BE2C (cell line): ENCODE results near the gene IRF1.
"Not testable (repeated sequence)": the region's sequence is repeated elsewhere in the genome, so short reads cannot be mapped to it uniquely, and the experiment has no call there.

Source experiments
- DNase-seq: peaks from one replicate; pipeline ENCODE4 v3.0.0-alpha.2; 2020
- H3K27me3 ChIP-seq: fragments of 250-450 bp; sonication (Bioruptor Pico); 2 replicates; pipeline ENCODE4 v1.5.1; 2020; ENCODE audit warnings: mild to moderate bottlenecking
- H3K36me3 ChIP-seq: fragments of 250-450 bp; sonication (Bioruptor Pico); 2 replicates; pipeline ENCODE4 v1.5.1; 2020; ENCODE audit warnings: mild to moderate bottlenecking
- H3K4me1 ChIP-seq: fragments of 250-450 bp; sonication (Bioruptor Pico); 2 replicates; pipeline ENCODE4 v1.5.1; 2020
- H3K4me3 ChIP-seq: 2 replicates; pipeline ENCODE4 v1.5.1; 2011; ENCODE audit warnings: low read depth, low read length
- H3K9me3 ChIP-seq: fragments of 250-450 bp; sonication (Bioruptor Pico); 2 replicates; pipeline ENCODE4 v1.5.1; 2020
- TF ChIP-seq, protein P1 (sequence below): IDR thresholded peaks from 2 replicates; pipeline ENCODE4 v1.5.1; 2012; ENCODE audit warnings: mild to moderate bottlenecking, low read depth, low read length

IRF1 gene

GRCh38 chr5:132528021-132528420 lies 37.4 kb upstream of the IRF1 start:
- no peak for DNase-seq
- Histone ChIP-seq H3K4me3 (no peak overlapping the region), H3K4me1 (no peaks in the 10 kb centered on the region; the same call in 1 of the 2 replicates), H3K36me3 (no peaks in the 10 kb centered on the region), H3K9me3 (no peaks in the 10 kb centered on the region), H3K27me3 (no peaks in the 10 kb centered on the region)
- TF ChIP-seq, protein P1, sequence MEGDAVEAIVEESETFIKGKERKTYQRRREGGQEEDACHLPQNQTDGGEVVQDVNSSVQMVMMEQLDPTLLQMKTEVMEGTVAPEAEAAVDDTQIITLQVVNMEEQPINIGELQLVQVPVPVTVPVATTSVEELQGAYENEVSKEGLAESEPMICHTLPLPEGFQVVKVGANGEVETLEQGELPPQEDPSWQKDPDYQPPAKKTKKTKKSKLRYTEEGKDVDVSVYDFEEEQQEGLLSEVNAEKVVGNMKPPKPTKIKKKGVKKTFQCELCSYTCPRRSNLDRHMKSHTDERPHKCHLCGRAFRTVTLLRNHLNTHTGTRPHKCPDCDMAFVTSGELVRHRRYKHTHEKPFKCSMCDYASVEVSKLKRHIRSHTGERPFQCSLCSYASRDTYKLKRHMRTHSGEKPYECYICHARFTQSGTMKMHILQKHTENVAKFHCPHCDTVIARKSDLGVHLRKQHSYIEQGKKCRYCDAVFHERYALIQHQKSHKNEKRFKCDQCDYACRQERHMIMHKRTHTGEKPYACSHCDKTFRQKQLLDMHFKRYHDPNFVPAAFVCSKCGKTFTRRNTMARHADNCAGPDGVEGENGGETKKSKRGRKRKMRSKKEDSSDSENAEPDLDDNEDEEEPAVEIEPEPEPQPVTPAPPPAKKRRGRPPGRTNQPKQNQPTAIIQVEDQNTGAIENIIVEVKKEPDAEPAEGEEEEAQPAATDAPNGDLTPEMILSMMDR: no peak

DNA sequence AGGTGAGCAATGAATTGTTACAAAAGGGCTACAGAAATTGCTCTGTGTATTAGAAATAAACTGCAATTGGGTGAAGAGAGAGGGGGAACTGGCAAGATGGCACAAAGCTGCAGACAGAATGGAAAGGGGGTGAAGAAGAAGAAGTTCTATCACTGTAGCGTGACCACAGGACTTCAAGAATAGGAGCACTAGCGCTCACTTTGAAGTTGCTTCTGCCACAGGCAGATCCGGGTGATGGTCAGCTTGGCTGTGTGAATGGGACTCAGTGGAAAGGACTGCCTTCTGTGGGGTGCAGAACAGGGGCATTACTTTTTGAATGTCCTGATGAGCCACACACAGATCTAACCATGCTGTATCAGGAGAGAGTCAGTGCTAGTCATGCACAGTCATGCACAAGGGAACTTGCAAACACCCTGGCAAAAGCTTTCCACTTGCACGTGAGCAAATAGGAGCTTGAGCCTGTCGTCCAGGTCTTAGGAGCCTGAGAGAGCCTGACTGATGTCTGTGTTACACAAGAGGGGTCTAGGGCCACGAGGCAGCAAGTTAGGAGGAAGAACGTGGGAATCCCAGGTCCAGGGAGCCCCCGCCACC lies 36.5 kb upstream of the IRF1 start:
- H3K36me3 ChIP-seq: no peaks in the 10 kb centered on the region
- no peaks in the 10 kb centered on the region; the same call in 1 of the 2 replicates for H3K4me1 ChIP-seq
- TF ChIP-seq, protein P1: no peak
- no peaks in the 10 kb centered on the region for H3K9me3 ChIP-seq
- H3K4me3 ChIP-seq: peak overlapping the region; percentile 59
- H3K27me3 ChIP-seq: no peaks in the 10 kb centered on the region
- no peak for DNase-seq

- Histone ChIP-seq H3K27me3 (no peaks in the 10 kb centered on the region), H3K4me3 (peak overlapping the region; percentile 59), H3K36me3 (no peaks in the 10 kb centered on the region), H3K9me3 (no peaks in the 10 kb centered on the region), H3K4me1 (no peaks in the 10 kb centered on the region; the same call in 1 of the 2 replicates)
- peak; percentile 51 for DNase-seq
- TF ChIP-seq, protein P1: peak; percentile 92
Measured at GRCh38 chr5:132526290-132526973, 35.9 kb upstream of the IRF1 start.

GRCh38 chr5:132525299-132525724 lies 34.7 kb upstream of the IRF1 start:
- 0 out of 2 replicates have a peak, but pooled peaks cover 2% of the 10 kb centered on the region for H3K27me3 ChIP-seq
- no peaks in the 10 kb centered on the region for H3K9me3 ChIP-seq
- DNase-seq: no peak
- TF ChIP-seq, protein P1: no peak
- H3K4me1 ChIP-seq: no peaks in the 10 kb centered on the region; the same call in 1 of the 2 replicates
- H3K36me3 ChIP-seq: no peaks in the 10 kb centered on the region
- no peak overlapping the region for H3K4me3 ChIP-seq

DNA sequence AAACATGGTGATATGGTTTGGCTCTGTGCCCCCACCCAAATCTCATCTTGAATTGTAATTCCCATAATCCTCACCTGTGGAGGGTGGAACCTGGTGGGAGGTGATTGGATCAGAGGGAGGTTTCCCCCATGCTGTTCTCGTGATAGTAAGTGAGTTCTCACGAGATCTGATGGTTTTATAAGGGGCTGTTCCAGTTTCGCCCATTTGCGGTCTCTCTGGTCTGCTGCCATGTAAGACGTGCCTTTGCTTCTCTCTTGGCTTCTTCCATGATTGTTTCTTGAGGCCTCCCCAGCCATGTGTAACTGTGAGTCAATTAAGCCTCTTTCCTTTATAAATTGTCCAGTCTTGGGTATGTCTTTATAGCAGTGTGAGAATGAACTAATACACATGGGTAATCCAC lies 34.3 kb upstream of the IRF1 start:
- H3K9me3 ChIP-seq, H3K36me3 ChIP-seq, H3K4me1 ChIP-seq, H3K4me3 ChIP-seq, DNase-seq, H3K27me3 ChIP-seq: not testable (repeated sequence)

GRCh38 chr5:132522067-132522466 lies 31.5 kb upstream of the IRF1 start:
- not testable (repeated sequence) for H3K36me3 ChIP-seq, H3K4me3 ChIP-seq, H3K9me3 ChIP-seq, H3K27me3 ChIP-seq, DNase-seq, H3K4me1 ChIP-seq

DNA sequence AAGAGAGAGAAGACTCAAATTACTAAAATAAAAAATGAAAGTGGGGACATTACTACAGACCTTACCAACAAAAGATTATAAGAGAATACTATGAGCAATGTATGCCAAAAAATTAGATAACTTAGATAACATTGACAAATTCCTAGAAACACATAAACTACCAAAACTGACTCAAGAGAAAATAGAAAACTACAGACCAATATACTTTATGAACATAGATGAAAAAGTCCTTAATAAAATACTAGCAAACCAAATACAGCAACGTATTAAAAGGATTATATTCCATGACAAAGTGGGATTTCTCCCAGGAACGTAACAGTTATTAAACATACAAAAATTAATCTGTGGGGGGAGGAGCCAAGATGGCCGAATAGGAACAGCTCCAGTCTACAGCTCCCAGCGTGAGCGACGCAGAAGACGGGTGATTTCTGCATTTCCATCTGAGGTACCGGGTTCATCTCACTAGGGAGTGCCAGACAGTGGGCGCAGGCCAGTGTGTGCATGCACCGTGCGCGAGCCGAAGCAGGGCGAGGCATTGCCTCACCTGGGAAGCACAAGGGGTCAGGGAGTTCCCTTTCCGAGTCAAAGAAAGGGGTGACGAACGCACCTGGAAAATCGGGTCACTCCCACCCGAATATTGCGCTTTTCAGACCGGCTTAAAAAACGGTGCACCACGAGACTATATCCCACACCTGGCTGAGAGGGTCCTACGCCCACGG lies 23.2 kb upstream of the IRF1 start:
- H3K9me3 ChIP-seq, DNase-seq, H3K4me3 ChIP-seq, H3K4me1 ChIP-seq, H3K36me3 ChIP-seq, H3K27me3 ChIP-seq: not testable (repeated sequence)
